Bronchial epithelial cell (primary cell): ENCODE results near the gene SLC1A3. TPM values are rescaled to one million over a fixed set of nuclear protein-coding genes. Genes with fewer than 3 reads are reported as not detected.

Source experiments
- DNase-seq: peaks from one replicate; pipeline ENCODE4 v3.0.0-alpha.2; 2010; ENCODE audit warnings: low read depth
- FAIRE-seq: peaks from 2 replicates; lab custom pipeline; 2011; peaks lifted over from hg19 to GRCh38; lab: Jason Lieb, UNC
- H3K27me3 ChIP-seq: 2 replicates; pipeline ENCODE4 v1.5.1; 2011; ENCODE audit warnings: low read length; ENCODE audit not compliant: control insufficient read depth, insufficient read depth
- H3K36me3 ChIP-seq: 2 replicates; pipeline ENCODE4 v1.5.1; 2011; ENCODE audit warnings: low read length; ENCODE audit not compliant: control insufficient read depth, insufficient read depth
- H3K4me3 ChIP-seq: 2 replicates; pipeline ENCODE4 v1.5.1; 2011; ENCODE audit warnings: mild to moderate bottlenecking, low read depth, low read length, control low read depth
- CTCF ChIP-seq: IDR thresholded peaks from 2 replicates; pipeline ENCODE4 v1.5.1; 2011; ENCODE audit warnings: mild to moderate bottlenecking, moderate library complexity, low read length, control low read depth, inconsistent platforms; ENCODE audit not compliant: insufficient read depth, severe bottlenecking
- total RNA-seq: library from RNA; depleted of rRNA; stranded (reverse); fragments of >200 nt; gene quantifications from 2 replicates; pipeline ENCODE4 v1.2.1, GENCODE V29; 2014

The SLC1A3 gene
- total RNA-seq, 1 donor from 2014 or later: 3.4 TPM

- FAIRE-seq (no peak), DNase-seq (no peak)
- TF ChIP-seq CTCF: no peak
- H3K4me3 ChIP-seq: no peak overlapping the region
- no peaks in the 10 kb centered on the region for H3K27me3 ChIP-seq
- no peaks in the 10 kb centered on the region for H3K36me3 ChIP-seq
Measured at GRCh38 chr5:36648426-36648825, 42.0 kb downstream of the SLC1A3 start.

GRCh38 chr5:36651761-36652685 is 45.6 kb downstream of the SLC1A3 start:
- DNase-seq (no peak), FAIRE-seq (no peak)
- H3K36me3 ChIP-seq: no peaks in the 10 kb centered on the region
- H3K27me3 ChIP-seq: no peaks in the 10 kb centered on the region
- no peak for TF ChIP-seq CTCF
- H3K4me3 ChIP-seq: no peak overlapping the region

GRCh38 chr5:36653044-36653705 is 46.8 kb downstream of the SLC1A3 start:
- DNase-seq: no peak
- H3K27me3 ChIP-seq: no peaks in the 10 kb centered on the region
- H3K36me3 ChIP-seq: no peaks in the 10 kb centered on the region
- H3K4me3 ChIP-seq: no peak overlapping the region
- FAIRE-seq: no peak
- no peak for TF ChIP-seq CTCF

GRCh38 chr5:36654564-36654963 is 48.2 kb downstream of the SLC1A3 start:
- Histone ChIP-seq H3K4me3 (no peak overlapping the region), H3K27me3 (no peaks in the 10 kb centered on the region), H3K36me3 (no peaks in the 10 kb centered on the region)
- TF ChIP-seq CTCF: no peak
- DNase-seq: no peak
- peak; percentile 66 for FAIRE-seq

GRCh38 chr5:36655161-36655560 is 48.8 kb downstream of the SLC1A3 start:
- Histone ChIP-seq H3K4me3 (no peak overlapping the region), H3K27me3 (no peaks in the 10 kb centered on the region), H3K36me3 (no peaks in the 10 kb centered on the region)
- no peak for TF ChIP-seq CTCF
- FAIRE-seq: no peak
- no peak for DNase-seq
